ENCODE measurements around the gene CACNB1. TPM values are rescaled to one million over a fixed set of nuclear protein-coding genes. Genes with fewer than 3 reads are reported as not detected.
A peak's percentile ranks its signal among the peaks of the same experiment; 100 is the strongest.

The CACNB1 gene
- total RNA-seq, 2 experiments from 2014 or later, result 5.3 to 5.9 TPM

DNA sequence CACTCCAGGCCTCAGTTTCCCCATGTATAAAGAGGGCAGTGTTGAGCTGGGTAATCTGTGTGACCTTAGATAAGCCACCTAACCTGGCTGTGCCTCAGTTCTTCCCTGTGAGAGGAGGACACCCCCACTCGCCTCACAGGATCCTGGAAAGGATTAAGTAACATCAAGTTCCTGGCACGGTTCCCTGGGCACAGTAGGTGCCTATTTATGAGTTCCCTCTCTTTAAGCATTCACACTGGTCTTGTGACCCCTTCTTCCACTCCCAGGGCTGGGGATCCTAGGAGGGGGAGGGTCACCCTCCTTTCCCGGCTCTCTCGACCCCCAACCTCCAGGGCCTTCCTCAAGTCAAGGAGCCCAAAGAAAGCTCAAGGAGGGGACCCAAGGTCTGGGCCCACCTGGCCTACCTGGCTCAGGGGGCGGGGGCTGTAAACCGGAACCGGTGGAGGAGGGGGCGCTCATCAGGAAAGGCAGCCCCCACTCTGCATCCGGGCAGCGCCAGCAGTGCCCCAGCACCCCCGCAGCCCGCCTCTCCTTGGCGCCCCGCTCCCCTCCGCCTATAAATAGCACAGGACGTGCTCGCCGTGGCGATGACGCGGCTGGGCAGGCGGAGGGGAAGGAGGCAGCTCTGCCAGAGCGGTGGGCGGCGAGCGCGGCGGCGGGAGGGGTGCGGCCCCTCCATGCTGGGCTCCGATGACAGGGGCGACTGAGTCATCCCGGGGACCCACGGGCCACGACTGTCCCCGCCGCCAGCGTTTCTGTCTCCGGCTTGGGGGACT, 12.0 kb upstream of the CACNB1 start:
- H3K27ac Mint-ChIP-seq, result no peak overlapping the region
- DNase-seq, result peak; percentile 79
- peak overlapping the region; percentile 24 for H3K4me3 Mint-ChIP-seq
- H3K9me3 Mint-ChIP-seq, result no peaks in the 10 kb centered on the region
- peaks cover 2% of the 10 kb centered on the region for H3K36me3 Mint-ChIP-seq (ENCODE audit: low read depth)
- CTCF ChIA-PET, result interaction anchor here (0.6 to 10.9 kb wide), 3 partner anchors 11 to 32 kb away, joined by 3 to 502 read pairs (median 4); no protein-coding TSS in a partner anchor
- H3K4me1 Mint-ChIP-seq (ENCODE audit: low read depth), result peaks cover 31% of the 10 kb centered on the region
- H3K27me3 Mint-ChIP-seq (ENCODE audit: low read depth), result no peaks in the 10 kb centered on the region
- intact Hi-C loops (cut with micrococcal nuclease), result loop anchor here (5.0 kb wide), 1 partner anchor 413 kb away; no protein-coding TSS in a partner anchor

DNA sequence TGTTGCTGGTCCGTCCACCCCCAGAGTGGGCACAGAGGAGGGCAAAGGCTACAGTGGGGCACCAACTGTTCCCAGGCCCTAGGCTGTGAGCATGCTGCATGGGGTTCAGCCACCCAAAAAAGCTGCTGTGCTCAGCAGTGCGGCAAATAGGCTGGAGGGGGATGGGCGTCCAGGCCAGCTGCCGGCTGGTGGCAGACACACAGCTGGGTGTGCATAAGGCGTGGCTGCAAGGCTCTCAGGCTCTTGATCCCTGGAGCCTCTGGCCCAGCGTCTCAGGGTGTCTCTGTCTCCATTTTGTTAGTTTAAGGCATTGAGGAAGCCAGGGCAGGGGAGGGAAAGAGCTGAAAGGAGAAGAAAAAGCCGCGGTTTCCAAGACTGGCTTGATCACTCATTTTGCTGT, 11.4 kb upstream of the CACNB1 start:
- DNase-seq, result peak; percentile 25

DNA sequence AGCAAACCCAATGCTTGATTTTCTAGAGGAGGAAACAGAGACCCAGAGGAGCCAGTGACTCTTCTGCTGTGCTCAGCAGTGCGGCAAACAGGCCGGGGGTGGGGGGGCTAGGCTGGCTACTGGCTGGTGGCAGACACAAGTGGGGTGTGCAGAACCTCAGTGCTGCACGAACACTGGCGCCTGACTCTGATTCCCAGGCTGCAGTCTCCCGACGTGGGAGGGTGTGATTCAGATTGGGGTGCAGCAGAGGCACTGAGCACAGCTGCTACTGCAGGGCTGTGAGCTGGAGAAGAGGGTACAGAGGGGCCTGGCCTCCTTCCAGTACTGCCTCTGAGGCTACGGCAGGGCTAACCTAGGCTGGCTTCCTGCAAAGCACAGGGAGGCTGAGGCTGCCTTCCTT, 10.7 kb upstream of the CACNB1 start:
- DNase-seq, result no peak
- H3K4me3 Mint-ChIP-seq, result no peak overlapping the region
- H3K4me1 Mint-ChIP-seq (ENCODE audit: low read depth), result peaks cover 38% of the 10 kb centered on the region
- no peaks in the 10 kb centered on the region for H3K27me3 Mint-ChIP-seq (ENCODE audit: low read depth)
- CTCF ChIA-PET, result interaction anchor here (10.9 kb wide), 1 partner anchor 33 kb away, joined by 502 read pairs; no protein-coding TSS in a partner anchor
- H3K36me3 Mint-ChIP-seq (ENCODE audit: low read depth), result peaks cover 14% of the 10 kb centered on the region
- H3K9me3 Mint-ChIP-seq, result no peaks in the 10 kb centered on the region
- intact Hi-C loops (cut with micrococcal nuclease), result loop anchor here (5.0 kb wide), 1 partner anchor 414 kb away; no protein-coding TSS in a partner anchor
- H3K27ac Mint-ChIP-seq, result no peak overlapping the region

More for the DNA sequence above, 11.4 kb upstream of the CACNB1 start:
- intact Hi-C loops (cut with micrococcal nuclease), result loop anchor here (5.0 kb wide), 1 partner anchor 413 kb away; no protein-coding TSS in a partner anchor
- Mint-ChIP-seq H3K36me3 (ENCODE audit: low read depth) (peaks cover 6% of the 10 kb centered on the region), H3K4me1 (ENCODE audit: low read depth) (peaks cover 32% of the 10 kb centered on the region), H3K27ac (no peak overlapping the region), H3K9me3 (no peaks in the 10 kb centered on the region), H3K4me3 (no peak overlapping the region), H3K27me3 (ENCODE audit: low read depth) (no peaks in the 10 kb centered on the region)
- CTCF ChIA-PET, result interaction anchor here (0.6 to 10.9 kb wide), 2 partner anchors 18 to 33 kb away, joined by 4 to 502 read pairs; no protein-coding TSS in a partner anchor

DNA sequence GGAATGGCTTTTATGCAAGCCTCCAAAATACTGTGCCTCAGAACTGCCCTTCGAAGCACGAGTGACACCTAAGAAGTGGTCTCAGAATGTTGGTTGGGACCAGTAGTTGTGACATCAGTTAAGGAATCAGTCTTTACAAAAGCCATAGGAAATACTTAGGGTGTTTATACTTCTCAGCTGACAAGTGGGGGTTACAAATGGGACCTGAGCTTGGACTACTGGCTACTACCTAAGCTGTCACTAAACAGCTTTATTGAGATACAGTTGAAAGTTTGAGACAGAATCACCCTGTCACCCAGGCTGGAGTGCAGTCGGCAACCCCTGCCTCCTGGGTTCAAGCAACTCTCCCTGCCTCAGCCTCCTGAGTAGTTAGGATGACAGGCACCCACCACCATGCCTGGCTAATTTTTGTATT, 7.7 kb upstream of the CACNB1 start:
- Mint-ChIP-seq H3K36me3 (ENCODE audit: low read depth) (peaks cover 42% of the 10 kb centered on the region), H3K9me3 (no peaks in the 10 kb centered on the region), H3K4me1 (ENCODE audit: low read depth) (peaks cover 53% of the 10 kb centered on the region), H3K4me3 (no peak overlapping the region), H3K27ac (no peak overlapping the region), H3K27me3 (ENCODE audit: low read depth) (no peaks in the 10 kb centered on the region)
- DNase-seq, result no peak
- intact Hi-C loops (cut with micrococcal nuclease), result loop anchor here (5.0 kb wide), 1 partner anchor 417 kb away; no protein-coding TSS in a partner anchor
- CTCF ChIA-PET, result interaction anchor here (0.6 to 10.9 kb wide), 5 partner anchors 13 to 206 kb away, joined by 3 to 502 read pairs (median 3); no protein-coding TSS in a partner anchor

DNA sequence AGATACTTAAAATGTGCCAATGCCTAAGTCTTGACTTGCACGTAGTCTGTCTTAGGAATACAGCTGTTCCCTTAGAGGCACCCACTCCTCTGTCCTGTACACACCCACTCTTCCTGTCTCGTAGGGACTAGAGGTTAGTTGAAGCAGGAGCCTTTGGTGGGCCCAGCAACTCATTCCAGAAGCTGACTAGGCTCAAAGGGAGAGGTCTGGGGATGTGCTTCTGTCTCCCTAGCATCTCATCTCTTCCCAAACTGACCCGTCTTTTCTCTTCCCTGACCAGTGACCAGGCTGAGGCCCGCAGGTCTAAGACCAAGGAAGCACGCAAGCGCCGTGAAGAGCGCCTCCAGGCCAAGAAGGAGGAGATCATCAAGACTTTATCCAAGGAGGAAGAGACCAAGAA, 6.8 kb upstream of the CACNB1 start:
- H3K4me3 Mint-ChIP-seq, result no peak overlapping the region
- no peaks in the 10 kb centered on the region for H3K9me3 Mint-ChIP-seq
- peaks cover 43% of the 10 kb centered on the region for H3K36me3 Mint-ChIP-seq (ENCODE audit: low read depth)
- CTCF ChIA-PET, result interaction anchor here (1.6 to 10.9 kb wide), 2 partner anchors 37 to 39 kb away, joined by 3 to 502 read pairs; no protein-coding TSS in a partner anchor
- no peak overlapping the region for H3K27ac Mint-ChIP-seq
- H3K4me1 Mint-ChIP-seq (ENCODE audit: low read depth), result peaks cover 52% of the 10 kb centered on the region
- no peak for DNase-seq
- no peaks in the 10 kb centered on the region for H3K27me3 Mint-ChIP-seq (ENCODE audit: low read depth)
- intact Hi-C loops (cut with micrococcal nuclease), result no loop called here

DNA sequence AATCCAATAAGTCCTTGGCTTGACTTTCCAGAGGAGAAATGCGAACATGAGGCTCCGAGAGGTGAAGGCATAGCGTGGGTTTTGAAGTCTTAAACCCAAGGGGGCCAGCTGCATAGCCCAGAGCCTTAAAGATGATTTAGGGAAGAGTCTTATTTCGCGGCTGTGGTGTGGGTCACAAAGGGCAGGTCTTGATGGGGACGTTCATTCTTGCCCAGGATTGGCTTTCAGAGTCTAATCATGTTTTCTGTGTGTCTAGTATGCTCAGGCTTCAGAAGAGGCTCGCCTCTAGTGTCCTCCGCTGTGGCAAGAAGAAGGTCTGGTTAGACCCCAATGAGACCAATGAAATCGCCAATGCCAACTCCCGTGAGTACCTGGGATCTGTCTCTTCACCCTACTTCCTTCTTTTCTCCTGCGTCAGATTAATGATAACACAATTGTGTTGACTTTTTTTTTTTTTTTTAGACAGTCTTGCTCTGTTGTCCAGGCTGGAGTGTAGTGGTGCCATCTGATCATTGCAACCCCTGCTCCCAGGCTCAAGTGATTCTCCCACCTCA, 3.6 kb upstream of the CACNB1 start:
- CTCF ChIA-PET, result interaction anchor here (0.6 to 10.9 kb wide), 4 partner anchors 36 to 518 kb away, joined by 4 to 502 read pairs (median 6); no protein-coding TSS in a partner anchor
- peaks cover 43% of the 10 kb centered on the region for H3K36me3 Mint-ChIP-seq (ENCODE audit: low read depth)
- no peaks in the 10 kb centered on the region for H3K9me3 Mint-ChIP-seq

DNA sequence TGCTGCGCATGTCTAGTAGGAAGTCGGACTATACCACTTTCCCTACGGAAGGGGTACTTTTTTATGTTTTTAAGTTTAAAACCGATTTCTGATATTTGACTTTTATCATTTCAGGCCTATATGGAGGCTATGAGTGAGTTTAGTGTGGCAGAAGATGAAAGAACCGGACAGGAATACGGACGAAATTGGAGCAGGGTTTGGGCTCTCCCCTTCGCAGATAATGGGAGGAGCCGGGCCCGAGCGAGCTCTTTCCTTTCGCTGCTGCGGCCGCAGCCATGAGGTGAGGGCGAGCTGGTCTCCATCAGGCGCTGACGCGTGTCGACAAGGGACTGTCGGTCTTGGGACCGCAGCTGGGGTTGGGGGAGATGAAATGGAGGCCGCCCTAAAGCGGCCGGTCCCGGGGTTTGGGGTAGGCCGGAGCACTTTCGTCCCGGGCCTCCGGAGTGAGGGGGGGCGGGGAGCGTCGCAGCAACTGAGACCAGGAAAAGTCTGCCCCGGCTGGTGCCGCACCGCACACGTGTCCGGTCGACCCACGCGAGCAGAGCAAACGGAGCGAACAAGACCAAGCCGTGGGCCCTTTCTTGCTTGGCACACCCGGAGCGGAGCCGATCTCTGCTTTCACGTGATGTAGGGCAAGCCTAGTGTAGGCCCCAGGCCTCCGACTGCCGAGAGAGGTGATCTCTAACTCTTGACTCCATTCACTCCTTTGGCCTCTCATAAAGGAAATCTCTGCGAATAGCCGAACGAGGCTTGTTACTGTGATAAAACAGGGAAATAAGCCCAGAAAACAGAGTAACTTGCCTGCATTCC, 2.8 kb upstream of the CACNB1 start, which contains the start of gene RPL19:
TSS of gene RPL19 (plus strand) at position 214 of the 810 bp plus-strand sequence. CDS start at position 276, 62 bp downstream.
- Mint-ChIP-seq H3K4me1 (ENCODE audit: low read depth) (peaks cover 50% of the 10 kb centered on the region), H3K27me3 (ENCODE audit: low read depth) (no peaks in the 10 kb centered on the region), H3K4me3 (peak within 1 kb of the TSS; percentile 86), H3K36me3 (ENCODE audit: low read depth) (peaks cover 43% of the 10 kb centered on the region), H3K9me3 (no peaks in the 10 kb centered on the region), H3K27ac (peak within 1 kb of the TSS; percentile 99)
- intact Hi-C loops (cut with micrococcal nuclease), result loop anchor here (2.0 kb wide), 2 partner anchors 329 to 447 kb away; partner anchors contain the start of genes LASP1 and PSMB3
- DNase-seq, result peak; percentile 79
- CTCF ChIA-PET, result interaction anchor here (0.6 to 1.5 kb wide), 9 partner anchors 26 to 529 kb away, joined by 3 to 8 read pairs (median 5); no protein-coding TSS in a partner anchor

More for the DNA sequence above, 3.6 kb upstream of the CACNB1 start:
- DNase-seq, result no peak
- Mint-ChIP-seq H3K27me3 (ENCODE audit: low read depth) (no peaks in the 10 kb centered on the region), H3K4me3 (peak overlapping the region; percentile 86), H3K4me1 (ENCODE audit: low read depth) (peaks cover 46% of the 10 kb centered on the region), H3K27ac (peak overlapping the region; percentile 99)
- intact Hi-C loops (cut with micrococcal nuclease), result loop anchor here (2.0 kb wide), 2 partner anchors 330 to 448 kb away; partner anchors contain the start of genes LASP1 and PSMB3

DNA sequence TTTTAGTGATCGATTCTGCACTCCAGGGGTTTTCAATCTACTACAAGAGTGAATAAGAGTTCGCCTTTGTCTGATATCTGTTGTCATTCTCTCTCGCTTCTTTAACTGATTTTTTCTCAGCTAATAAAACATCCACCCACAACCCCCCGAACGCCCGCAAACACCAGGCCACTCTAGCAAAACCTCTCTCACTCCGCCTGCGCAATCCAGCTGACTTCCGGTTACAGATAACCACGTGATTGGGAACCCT, 2.3 kb upstream of the CACNB1 start:
- DNase-seq, result peak; percentile 94
- Mint-ChIP-seq H3K27ac (peak overlapping the region; percentile 99), H3K36me3 (ENCODE audit: low read depth) (peaks cover 41% of the 10 kb centered on the region), H3K9me3 (no peaks in the 10 kb centered on the region), H3K4me1 (ENCODE audit: low read depth) (peaks cover 50% of the 10 kb centered on the region), H3K4me3 (peak overlapping the region; percentile 86), H3K27me3 (ENCODE audit: low read depth) (no peaks in the 10 kb centered on the region)
- intact Hi-C loops (cut with micrococcal nuclease), result loop anchor here (2.0 kb wide), 4 partner anchors 35 to 447 kb away; partner anchors contain the start of genes CDK12, LASP1 and PSMB3
- CTCF ChIA-PET, result interaction anchor here (0.6 to 1.5 kb wide), 9 partner anchors 25 to 528 kb away, joined by 3 to 8 read pairs (median 5); no protein-coding TSS in a partner anchor

DNA sequence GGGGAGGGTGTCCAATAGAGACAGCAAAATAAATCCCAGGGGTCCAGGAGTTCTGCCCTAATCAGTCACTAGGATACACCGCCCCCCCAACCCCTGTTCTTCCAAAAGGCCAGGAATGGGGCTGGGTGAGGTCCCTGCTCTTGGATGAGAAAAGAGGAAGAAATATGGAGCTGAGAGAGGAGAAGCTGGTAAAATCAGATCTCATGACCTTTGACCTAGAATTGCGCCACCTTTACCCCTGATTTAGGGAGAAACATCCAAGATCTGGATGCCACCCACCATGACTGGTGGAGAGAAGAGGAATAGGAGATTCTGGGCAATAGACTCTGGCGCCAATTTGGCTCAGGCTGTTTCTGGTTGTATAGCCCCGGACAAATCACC, 707 bp upstream of the CACNB1 start:
- Mint-ChIP-seq H3K27me3 (ENCODE audit: low read depth) (no peaks in the 10 kb centered on the region), H3K36me3 (ENCODE audit: low read depth) (peaks cover 30% of the 10 kb centered on the region), H3K27ac (peak overlapping the region; percentile 99), H3K4me3 (peak overlapping the region; percentile 86), H3K9me3 (no peaks in the 10 kb centered on the region), H3K4me1 (ENCODE audit: low read depth) (peaks cover 43% of the 10 kb centered on the region)
- DNase-seq, result no peak
- CTCF ChIA-PET, result interaction anchor here (0.9 to 1.1 kb wide), 3 partner anchors 9 to 34 kb away, joined by 3 to 9 read pairs (median 4); no protein-coding TSS in a partner anchor
- intact Hi-C loops (cut with micrococcal nuclease), result loop anchor here (2.0 kb wide), 2 partner anchors 33 to 263 kb away; partner anchors contain the start of gene CDK12

DNA sequence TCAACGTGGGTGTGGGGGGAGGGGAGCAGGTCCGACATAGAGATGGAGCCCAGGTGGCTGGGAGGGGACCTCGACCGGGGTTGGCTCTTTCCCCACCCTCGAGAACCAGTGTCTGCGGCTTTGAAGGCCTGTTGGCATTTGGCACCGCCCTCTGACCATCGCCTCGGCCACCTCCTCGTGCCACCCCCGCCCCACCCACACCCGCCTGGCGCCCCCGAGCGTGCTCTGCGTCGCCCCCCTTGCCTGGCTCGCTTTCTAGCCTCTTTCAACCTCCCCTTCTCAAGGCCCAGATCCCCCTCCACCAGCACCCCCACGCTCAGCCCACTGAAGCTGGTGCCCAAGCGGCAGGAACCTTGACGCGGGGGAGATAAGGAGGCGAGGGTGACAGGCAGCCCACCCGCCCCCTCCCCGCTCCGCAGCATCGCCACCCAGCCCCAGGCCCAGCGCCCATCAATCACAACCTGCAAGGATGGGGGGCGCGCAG, 619 bp downstream of the CACNB1 start:
- Mint-ChIP-seq H3K4me1 (ENCODE audit: low read depth) (peaks cover 32% of the 10 kb centered on the region), H3K27ac (no peak overlapping the region), H3K36me3 (ENCODE audit: low read depth) (peaks cover 17% of the 10 kb centered on the region), H3K4me3 (peak overlapping the region; percentile 86), H3K9me3 (no peaks in the 10 kb centered on the region), H3K27me3 (ENCODE audit: low read depth) (no peaks in the 10 kb centered on the region)
- CTCF ChIA-PET, result interaction anchor here (1.0 kb wide), 1 partner anchor 10 kb away, joined by 3 read pairs; no protein-coding TSS in a partner anchor
- intact Hi-C loops (cut with micrococcal nuclease), result no loop called here
- no peak for DNase-seq

DNA sequence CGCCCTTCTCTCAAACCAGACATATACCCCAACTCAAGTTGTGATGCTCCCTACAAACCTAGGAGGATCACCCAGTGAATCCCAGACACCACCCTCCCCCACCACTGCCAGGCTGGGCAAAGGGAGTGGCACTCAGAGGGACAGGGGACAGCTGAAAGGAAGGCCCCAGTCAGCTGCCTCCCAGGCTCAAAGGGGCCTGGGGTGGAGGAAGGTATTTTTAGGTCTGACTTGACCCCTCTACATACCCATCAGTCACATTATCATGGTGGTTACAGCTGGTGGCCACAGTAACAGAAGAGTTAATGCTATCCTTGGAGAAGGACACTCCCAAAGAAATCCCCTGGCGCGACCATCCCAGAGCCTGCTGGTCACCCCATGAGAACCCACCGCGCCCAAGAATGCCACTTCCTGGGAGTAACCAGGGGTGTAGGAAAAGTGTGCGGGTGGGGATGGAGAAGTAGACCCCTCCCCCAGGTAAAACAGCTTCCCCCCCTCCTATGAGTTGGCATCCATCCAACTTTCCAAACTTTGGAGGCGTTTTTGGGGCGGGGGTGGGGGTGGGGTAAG, 1.1 kb downstream of the CACNB1 start:
- H3K36me3 Mint-ChIP-seq (ENCODE audit: low read depth), result peaks cover 13% of the 10 kb centered on the region
- no peaks in the 10 kb centered on the region for H3K27me3 Mint-ChIP-seq (ENCODE audit: low read depth)
- H3K9me3 Mint-ChIP-seq, result no peaks in the 10 kb centered on the region
- peaks cover 28% of the 10 kb centered on the region for H3K4me1 Mint-ChIP-seq (ENCODE audit: low read depth)
- CTCF ChIA-PET, result interaction anchor here (1.0 to 2.1 kb wide), 3 partner anchors 10 to 39 kb away, joined by 3 to 12 read pairs (median 5); no protein-coding TSS in a partner anchor
- intact Hi-C loops (cut with micrococcal nuclease), result no loop called here
- H3K4me3 Mint-ChIP-seq, result peak overlapping the region; percentile 70
- no peak overlapping the region for H3K27ac Mint-ChIP-seq
- DNase-seq, result no peak
